ENCODE results near the gene GIT2.

GIT2 gene

DNA sequence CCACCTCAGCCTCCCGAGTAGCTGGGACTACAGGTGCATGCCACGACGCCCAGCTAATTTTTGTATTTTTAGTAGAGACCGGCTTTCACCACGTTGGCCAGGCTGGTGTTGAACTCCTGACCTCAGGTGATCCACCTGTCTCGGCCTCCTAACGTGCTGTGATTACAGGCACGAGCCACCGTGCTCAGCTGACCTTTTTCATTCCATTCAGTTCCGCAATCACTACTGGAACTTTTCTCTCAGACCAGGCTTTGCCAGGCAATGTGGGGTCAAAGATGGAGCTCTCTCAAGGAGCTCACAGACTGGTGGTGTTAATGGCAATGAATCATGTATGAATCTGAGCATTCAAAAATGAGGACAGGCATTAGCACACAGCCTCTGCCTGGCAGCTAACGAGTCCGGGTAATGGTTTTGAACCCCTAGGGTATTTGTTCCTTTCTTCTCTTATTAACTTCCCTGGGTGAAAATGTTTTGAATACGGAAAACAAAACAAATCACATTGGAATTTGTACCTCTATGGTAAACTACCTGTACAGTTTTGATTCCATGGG lies 105.5 kb downstream of the GIT2 start:
- DNase-seq (ENCODE audit: low read depth) = no peak

DNA sequence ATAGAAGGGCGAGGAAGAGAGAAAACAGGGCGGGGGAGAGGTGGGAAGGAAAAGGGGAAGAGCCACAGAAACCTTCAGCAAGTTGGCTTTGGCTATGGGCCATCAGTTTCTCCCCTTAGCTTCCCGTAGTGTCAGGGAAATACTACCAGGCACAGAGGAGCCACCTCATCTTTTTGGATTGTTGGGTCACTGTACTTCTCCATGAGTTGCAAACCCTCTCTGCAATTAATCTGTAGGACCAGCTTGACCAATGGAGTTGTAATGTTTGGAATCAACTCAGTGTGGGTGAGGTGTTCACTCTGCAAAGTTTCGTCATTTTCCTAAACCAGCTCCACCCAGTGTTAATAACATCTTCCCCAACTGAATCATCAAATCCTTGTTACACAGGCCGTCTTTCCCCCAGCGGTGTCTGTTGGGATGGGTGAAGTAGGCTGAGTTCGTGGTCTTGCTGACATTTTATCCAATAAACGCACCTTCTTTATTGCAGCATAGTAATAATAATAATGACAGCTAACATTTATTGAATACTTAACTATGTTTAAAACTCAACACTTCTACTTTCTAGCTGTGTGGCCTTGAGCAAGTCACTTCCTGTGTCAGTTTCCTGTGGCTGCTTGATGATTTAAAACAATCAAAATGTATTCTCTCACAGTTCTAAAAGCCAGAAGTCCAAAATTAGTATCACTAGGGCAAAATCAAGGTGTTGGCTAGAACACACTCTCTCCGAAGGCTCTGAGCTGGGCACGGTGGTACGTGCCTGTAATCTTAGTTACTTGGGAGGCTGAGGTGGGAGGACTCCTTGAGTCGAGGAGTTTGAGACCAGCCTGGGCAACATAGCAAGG lies 107.8 kb downstream of the GIT2 start:
- no peak for DNase-seq (ENCODE audit: low read depth)

GRCh38 chr12:109885616-109886015 lies 110.6 kb downstream of the GIT2 start:
- no peak for DNase-seq (ENCODE audit: low read depth)

- DNase-seq (ENCODE audit: low read depth) = no peak
Measured at GRCh38 chr12:109883461-109883860, 112.7 kb downstream of the GIT2 start.

DNA sequence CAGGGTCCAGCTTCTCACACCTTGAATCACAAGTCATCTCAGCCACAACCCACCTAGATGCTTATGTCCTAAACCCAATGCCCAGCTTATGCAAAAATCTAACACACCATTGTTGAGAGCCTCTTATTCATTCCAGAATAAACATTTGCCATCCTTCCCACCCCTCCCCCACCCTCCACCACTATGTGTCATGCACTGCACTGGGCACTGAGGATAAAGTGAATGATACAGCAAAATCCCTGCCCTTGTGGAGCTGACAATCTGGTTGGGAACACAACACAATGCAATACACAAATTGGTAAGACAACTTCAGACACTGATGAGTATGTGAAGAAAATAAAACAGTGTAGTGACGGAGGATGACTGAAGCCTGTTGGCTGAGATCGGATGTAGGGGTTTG lies 114.4 kb downstream of the GIT2 start:
- DNase-seq (ENCODE audit: low read depth) = no peak

GRCh38 chr12:109880938-109881337 lies 115.2 kb downstream of the GIT2 start:
- DNase-seq (ENCODE audit: low read depth) = no peak

GRCh38 chr12:109880043-109880931 lies 115.9 kb downstream of the GIT2 start, which contains the start of gene GLTP:
GLTP (minus strand) TSS chr12:109880541; CDS start chr12:109880374, 167 bp downstream.
- DNase-seq (ENCODE audit: low read depth) = peak; percentile 66
